Endothelial cell of umbilical vein (primary cell): Measurements from ENCODE around the gene OR2AG1. TPM values are rescaled to one million over a fixed set of nuclear protein-coding genes. Genes with fewer than 3 reads are reported as not detected.

Source experiments
- BruUV-seq: library from RNA; stranded (reverse); fragments of 400-500 nt; replicated peaks from 2 replicates; lab custom pipeline; 2021; lab: Mats Ljungman, UMichigan
- CTCF ChIA-PET: fragments of 300-600, 350-600 bp; sonication (Branson Sonifier 250); formaldehyde crosslinking; loops from one replicate; lab custom pipeline; 2021; ENCODE audit warnings: antibody characterized with exemption, inconsistent platforms; lab: Charles Lee
- POLR2A ChIA-PET: fragments of 300-600, 350-600 bp; sonication (Branson Sonifier 250); formaldehyde crosslinking; loops from one replicate; lab custom pipeline; 2021; ENCODE audit warnings: antibody characterized with exemption, inconsistent platforms; lab: Charles Lee
- DNase-seq: peaks from one replicate; pipeline ENCODE4 v3.0.0-alpha.2; 2011; ENCODE audit warnings: low read depth, low spot score
- FAIRE-seq: peaks from 2 replicates; lab custom pipeline; 2011; peaks lifted over from hg19 to GRCh38; lab: Jason Lieb, UNC
- H2AFZ ChIP-seq: 2 replicates; pipeline ENCODE4 v1.6.0; 2012; ENCODE audit warnings: low read depth, low read length, control low read depth, inconsistent platforms
- H3K27ac ChIP-seq: 2 replicates; pipeline ENCODE4 v1.5.1; 2011; ENCODE audit warnings: low read depth, mild to moderate bottlenecking, control low read depth, low read length, moderate library complexity; ENCODE audit not compliant: insufficient read depth
- H3K27me3 ChIP-seq, 2 experiments: 2 replicates each; pipeline versions ENCODE4 v1.6.0 to v1.6.1; 2011; ENCODE audit warnings: low read length in 2 of 2, mixed read lengths in 1 of 2; ENCODE audit not compliant: control insufficient read depth in 2 of 2, insufficient read depth in 2 of 2
- H3K36me3 ChIP-seq, 2 experiments: 2 replicates in 1 of 2; 3 replicates in 1 of 2; pipeline ENCODE4 v1.5.1; 2011; ENCODE audit warnings: low read length in 2 of 2, mild to moderate bottlenecking in 1 of 2, moderate library complexity in 1 of 2; ENCODE audit not compliant: control insufficient read depth in 2 of 2, insufficient read depth in 2 of 2; ENCODE audit errors: extremely low read depth in 1 of 2
- H3K4me1 ChIP-seq: 3 replicates; pipeline ENCODE4 v1.5.1; 2011; ENCODE audit warnings: mild to moderate bottlenecking, low read length; ENCODE audit not compliant: control insufficient read depth, insufficient read depth; ENCODE audit errors: extremely low read depth
- H3K4me2 ChIP-seq: 2 replicates; pipeline ENCODE4 v1.6.1; 2011; ENCODE audit warnings: low read length, control low read depth, mixed read lengths; ENCODE audit not compliant: insufficient read depth
- H3K4me3 ChIP-seq, 3 experiments: fragments of 200-600 bp in 1 of 3; sonication (generic), shearing (Covaris generic) in 1 of 3; replicated peaks in 1 of 3; 2 replicates each; pipeline ENCODE4 v1.5.1; 2011 to 2016; ENCODE audit warnings: control low read depth in 3 of 3, low read length in 3 of 3, mild to moderate bottlenecking in 2 of 3, inconsistent platforms in 1 of 3, low read depth in 1 of 3, moderate library complexity in 1 of 3; ENCODE audit not compliant: insufficient read depth in 1 of 3
- H3K79me2 ChIP-seq: 2 replicates; pipeline ENCODE4 v1.6.0; 2012; ENCODE audit warnings: low read length, inconsistent platforms; ENCODE audit not compliant: control insufficient read depth, insufficient read depth
- H3K9ac ChIP-seq: replicated peaks from 2 replicates; pipeline ENCODE3; 2011; ENCODE audit warnings: low read length, control low read depth; ENCODE audit not compliant: insufficient read depth; ENCODE audit errors: extremely low read depth
- H3K9me1 ChIP-seq: replicated peaks from 3 replicates; pipeline ENCODE4 v1.6.0; 2011; ENCODE audit warnings: mild to moderate bottlenecking, low read length; ENCODE audit not compliant: control insufficient read depth, insufficient read depth; ENCODE audit errors: extremely low read depth
- H3K9me3 ChIP-seq: replicated peaks from 2 replicates; pipeline ENCODE4 v1.5.1; 2012; ENCODE audit warnings: low read length, inconsistent platforms; ENCODE audit not compliant: control insufficient read depth, insufficient read depth
- H4K20me1 ChIP-seq: replicated peaks from 2 replicates; pipeline ENCODE3; 2011; ENCODE audit warnings: mild to moderate bottlenecking, low read length; ENCODE audit not compliant: control insufficient read depth, insufficient read depth; ENCODE audit errors: extremely low read depth
- EZH2 ChIP-seq: IDR thresholded peaks from 2 replicates; pipeline ENCODE4 v1.6.1; 2012; ENCODE audit warnings: borderline replicate concordance, low read depth, mild to moderate bottlenecking, moderate library complexity, low read length, inconsistent platforms; ENCODE audit not compliant: severe bottlenecking
- FOS ChIP-seq: IDR thresholded peaks from 2 replicates; pipeline ENCODE4 v1.6.1; 2011; ENCODE audit warnings: mild to moderate bottlenecking, low read length, moderate library complexity, borderline replicate concordance; ENCODE audit not compliant: insufficient read depth
- GATA2 ChIP-seq: IDR thresholded peaks from 2 replicates; pipeline ENCODE4 v1.7.0; 2011; ENCODE audit warnings: low read depth, mild to moderate bottlenecking, moderate library complexity, mixed read lengths, low read length; ENCODE audit not compliant: insufficient read length, insufficient read depth
- JUN ChIP-seq: IDR thresholded peaks from 2 replicates; pipeline ENCODE4 v1.6.1; 2011; ENCODE audit warnings: borderline replicate concordance, low read depth; ENCODE audit not compliant: insufficient read length, insufficient read depth
- MYC ChIP-seq: IDR thresholded peaks from one replicate; pipeline ENCODE4 v1.6.1; 2011; ENCODE audit warnings: mild to moderate bottlenecking, low read depth, low read length
- POLR2A ChIP-seq: IDR thresholded peaks from 2 replicates; pipeline ENCODE4 v1.6.1; 2012; ENCODE audit warnings: low read depth, mild to moderate bottlenecking, control low read depth, low read length
- POLR2AphosphoS5 ChIP-seq: IDR thresholded peaks from 2 replicates; pipeline ENCODE4 v1.6.1; 2012; ENCODE audit warnings: low read depth, mild to moderate bottlenecking, control low read depth, low read length, moderate library complexity; ENCODE audit not compliant: insufficient read depth
- dilution Hi-C: fragments of 300-500 bp; cut with MboI; formaldehyde crosslinking; loops from one replicate; pipeline ENCODE4 v1.15.0; 2019; ENCODE audit warnings: low sequenced_read_pairs; ENCODE audit not compliant: extremely low pct_ligation_motif_present
- intact Hi-C: fragments of 100-400 bp; cut with micrococcal nuclease; formaldehyde crosslinking; loops from one replicate; pipeline ENCODE4 v1.10.0; 2022
- polyA plus RNA-seq, 4 experiments: library from polyadenylated mRNA; depleted of rRNA in 3 of 4; stranded (reverse) in 3 of 4; unstranded in 1 of 4; fragments of >200 nt; gene quantifications; 2 replicates each; pipeline versions ENCODE4 v1.2.1 to v1.2.3, GENCODE V29; 2011 to 2012; ENCODE audit warnings: missing spikeins in 1 of 4
- total RNA-seq: library from RNA; stranded (reverse); gene quantifications from 2 replicates; pipeline ENCODE4 v1.2.3, GENCODE V29; 2021
- TF ChIP-seq, protein P1 (sequence below), 2 donors: IDR thresholded peaks; 1 replicate in 1 of 2; 2 replicates in 1 of 2; pipeline ENCODE4 v1.5.1; 2011; ENCODE audit warnings: low read length in 2 of 2, mild to moderate bottlenecking in 2 of 2, moderate library complexity in 2 of 2, control low read depth in 1 of 2, inconsistent platforms in 1 of 2, low read depth in 1 of 2; ENCODE audit not compliant: insufficient read depth in 1 of 2; ENCODE audit errors: extremely low read depth in 1 of 2
- TF ChIP-seq, protein P2 (sequence below): IDR thresholded peaks from 2 replicates; pipeline ENCODE4 v1.6.1; 2011; ENCODE audit not compliant: insufficient read depth, insufficient read length

OR2AG1 gene
- total and polyA plus RNA-seq, 2 donors (not counting 3 experiments of a cell fraction or from before 2014, with no cell fraction given) = not detected

DNA sequence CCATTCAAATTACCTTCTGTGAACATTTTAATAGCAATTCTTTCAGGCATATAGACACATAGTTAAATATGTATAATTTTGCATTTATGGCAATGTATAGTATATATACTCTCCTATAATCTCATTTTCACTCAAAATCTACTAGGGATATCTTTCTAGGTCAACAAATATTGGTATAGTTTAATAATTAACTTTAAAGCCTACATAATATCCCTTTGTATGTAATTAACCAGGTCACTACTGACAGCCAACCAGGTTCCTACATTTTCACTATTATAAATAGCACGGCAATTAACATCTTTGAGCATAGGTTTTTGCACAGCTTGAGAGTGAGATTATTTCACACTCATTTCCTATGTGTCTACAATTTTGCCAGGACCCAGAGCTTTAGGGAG, 26.9 kb upstream of the OR2AG1 start:
- intact Hi-C loops = loop anchor here (2.0 to 5.0 kb wide), 3 partner anchors 139 to 317 kb away; partner anchors contain the start of gene TPP1

More for the DNA sequence above, 26.9 kb upstream of the OR2AG1 start:
- FAIRE-seq (no peak), DNase-seq (no peak)
- BruUV-seq = no TSS peak
- POLR2A ChIA-PET = no interaction called here
- TF ChIP-seq MYC (no peak), EZH2 (no peak), POLR2AphosphoS5 (no peak), JUN (no peak), GATA2 (no peak), FOS (no peak), POLR2A (no peak)
- TF ChIP-seq, protein P1, sequence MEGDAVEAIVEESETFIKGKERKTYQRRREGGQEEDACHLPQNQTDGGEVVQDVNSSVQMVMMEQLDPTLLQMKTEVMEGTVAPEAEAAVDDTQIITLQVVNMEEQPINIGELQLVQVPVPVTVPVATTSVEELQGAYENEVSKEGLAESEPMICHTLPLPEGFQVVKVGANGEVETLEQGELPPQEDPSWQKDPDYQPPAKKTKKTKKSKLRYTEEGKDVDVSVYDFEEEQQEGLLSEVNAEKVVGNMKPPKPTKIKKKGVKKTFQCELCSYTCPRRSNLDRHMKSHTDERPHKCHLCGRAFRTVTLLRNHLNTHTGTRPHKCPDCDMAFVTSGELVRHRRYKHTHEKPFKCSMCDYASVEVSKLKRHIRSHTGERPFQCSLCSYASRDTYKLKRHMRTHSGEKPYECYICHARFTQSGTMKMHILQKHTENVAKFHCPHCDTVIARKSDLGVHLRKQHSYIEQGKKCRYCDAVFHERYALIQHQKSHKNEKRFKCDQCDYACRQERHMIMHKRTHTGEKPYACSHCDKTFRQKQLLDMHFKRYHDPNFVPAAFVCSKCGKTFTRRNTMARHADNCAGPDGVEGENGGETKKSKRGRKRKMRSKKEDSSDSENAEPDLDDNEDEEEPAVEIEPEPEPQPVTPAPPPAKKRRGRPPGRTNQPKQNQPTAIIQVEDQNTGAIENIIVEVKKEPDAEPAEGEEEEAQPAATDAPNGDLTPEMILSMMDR (IDR thresholded peaks at IDR 0.05; ENCODE audit: extremely low read depth in 1 of 2, insufficient read depth in 1 of 2, low read depth in 1 of 2, low read length in 2 of 2) = no peak
- TF ChIP-seq, protein P2, sequence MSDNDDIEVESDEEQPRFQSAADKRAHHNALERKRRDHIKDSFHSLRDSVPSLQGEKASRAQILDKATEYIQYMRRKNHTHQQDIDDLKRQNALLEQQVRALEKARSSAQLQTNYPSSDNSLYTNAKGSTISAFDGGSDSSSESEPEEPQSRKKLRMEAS = no peak
- H3K4me2 ChIP-seq = no peak overlapping the region
- CTCF ChIA-PET = interaction anchor here (0.6 to 12.2 kb wide), 22 partner anchors 13 to 686 kb away, joined by 3 to 391 read pairs (median 6); partner anchors contain the start of genes APBB1, ARFIP2 and TIMM10B
- no peaks in the 10 kb centered on the region for H3K79me2 ChIP-seq
- no peaks in the 10 kb centered on the region for H4K20me1 ChIP-seq
- no peaks in the 10 kb centered on the region for H3K4me1 ChIP-seq
- H3K27ac ChIP-seq = no peak overlapping the region
- H3K27me3 ChIP-seq = peaks cover 2 to 8% of the 10 kb centered on the region in 2 experiments
- no peak overlapping the region for H3K9ac ChIP-seq
- H3K9me1 ChIP-seq = no peaks in the 10 kb centered on the region
- no peak overlapping the region for H3K4me3 ChIP-seq
- H3K36me3 ChIP-seq = no peaks in the 10 kb centered on the region
- no peaks in the 10 kb centered on the region for H3K9me3 ChIP-seq
- dilution Hi-C loops = no loop called here
- H2AFZ ChIP-seq = no peak overlapping the region
